ENCODE measurements around the gene PLCL1. TPM values are rescaled to one million over a fixed set of nuclear protein-coding genes. Genes with fewer than 3 reads are reported as not detected.
"Not testable (repeated sequence)": the region's sequence is repeated elsewhere in the genome, so short reads cannot be mapped to it uniquely, and the experiment has no call there.

PLCL1 gene
- total RNA-seq, 1 experiment from 2014 or later, result 0.90 TPM

GRCh38 chr2:198175271-198175670 is 370.9 kb downstream of the PLCL1 start:
- DNase-seq (ENCODE audit: low read depth, low spot score), result no peak
- in situ Hi-C loops (cut with HindIII; ENCODE audit: low pct_unique_long_range_greater_than_20kb, low sequenced_read_pairs), result no loop called here

- in situ Hi-C loops (cut with HindIII; ENCODE audit: low pct_unique_long_range_greater_than_20kb, low sequenced_read_pairs), result no loop called here
- DNase-seq (ENCODE audit: low read depth, low spot score), result no peak
Observed at GRCh38 chr2:198177040-198177439, 372.6 kb downstream of the PLCL1 start.

- in situ Hi-C loops (cut with HindIII; ENCODE audit: low pct_unique_long_range_greater_than_20kb, low sequenced_read_pairs), result no loop called here
- no peak for DNase-seq (ENCODE audit: low read depth, low spot score)
Observed at GRCh38 chr2:198178766-198179165, 374.4 kb downstream of the PLCL1 start.

- DNase-seq (ENCODE audit: low read depth, low spot score), result no peak
- in situ Hi-C loops (cut with HindIII; ENCODE audit: low pct_unique_long_range_greater_than_20kb, low sequenced_read_pairs), result no loop called here
Observed at GRCh38 chr2:198186257-198186656, 381.9 kb downstream of the PLCL1 start.

- in situ Hi-C loops (cut with HindIII; ENCODE audit: low pct_unique_long_range_greater_than_20kb, low sequenced_read_pairs), result no loop called here
- DNase-seq (ENCODE audit: low read depth, low spot score), result no peak
Observed at GRCh38 chr2:198187841-198188240, 383.4 kb downstream of the PLCL1 start.

GRCh38 chr2:198188982-198189381 is 384.6 kb downstream of the PLCL1 start:
- in situ Hi-C loops (cut with HindIII; ENCODE audit: low pct_unique_long_range_greater_than_20kb, low sequenced_read_pairs), result no loop called here

GRCh38 chr2:198191651-198192050 is 387.3 kb downstream of the PLCL1 start:
- DNase-seq (ENCODE audit: low read depth, low spot score), result no peak
- in situ Hi-C loops (cut with HindIII; ENCODE audit: low pct_unique_long_range_greater_than_20kb, low sequenced_read_pairs), result no loop called here

More at GRCh38 chr2:198188982-198189381, 384.6 kb downstream of the PLCL1 start:
- DNase-seq (ENCODE audit: low read depth, low spot score), result peak; percentile 65

GRCh38 chr2:198196556-198196955 is 392.2 kb downstream of the PLCL1 start:
- DNase-seq (ENCODE audit: low read depth, low spot score); in situ Hi-C loops (cut with HindIII; ENCODE audit: low pct_unique_long_range_greater_than_20kb, low sequenced_read_pairs): not testable (repeated sequence)

Other genes with a start within 250 kb of the PLCL1 start
- 2.2 and 5.0 TPM in 2 replicates for gene RFTN2, start 129.0 kb upstream of the PLCL1 start, total RNA-seq (2014; rRNA removed; shearing (Covaris generic))
- 11.4 and 12.3 TPM in 2 replicates for gene MARS2, start 99.2 kb upstream of the PLCL1 start, total RNA-seq (2014; rRNA removed; shearing (Covaris generic))
- gene BOLL, start 19.3 kb upstream of the PLCL1 start, total RNA-seq (2014; rRNA removed; shearing (Covaris generic)), result not detected in 2 replicates